ENCODE measurements around the gene RAB3GAP2.
"Not testable (repeated sequence)": the region's sequence is repeated elsewhere in the genome, so short reads cannot be mapped to it uniquely, and the experiment has no call there.

Gene RAB3GAP2

DNA sequence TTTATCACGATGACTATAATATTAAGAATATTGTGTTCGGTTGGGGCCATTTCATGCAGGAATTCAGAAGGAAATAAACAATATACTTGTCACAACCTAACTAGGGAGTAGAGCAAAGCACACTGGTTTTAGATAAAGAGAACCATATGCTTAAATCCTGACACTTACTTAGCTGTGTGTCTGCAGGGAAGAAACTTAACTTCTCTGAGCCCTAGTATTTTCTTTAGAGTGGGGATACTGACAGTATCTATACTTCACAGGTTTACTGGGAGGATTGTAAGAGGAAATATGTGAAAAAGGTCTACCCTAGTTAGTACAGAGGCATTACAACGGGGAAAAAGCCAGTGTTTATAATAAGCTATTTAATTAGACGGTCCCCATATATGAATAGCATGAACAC is 105.4 kb downstream of the RAB3GAP2 start:
- DNase-seq (ENCODE audit: low spot score) (no peak), ATAC-seq (ENCODE audit: low read depth) (no peak)
- H3K4me1 ChIP-seq (ENCODE audit: insufficient read depth, poor library complexity, severe bottlenecking) = no peaks in the 10 kb centered on the region
- H3K27me3 ChIP-seq (ENCODE audit: insufficient read depth, poor library complexity, severe bottlenecking) = no peaks in the 10 kb centered on the region
- no peak overlapping the region for H3K4me3 ChIP-seq (ENCODE audit: severe bottlenecking)
- no peaks in the 10 kb centered on the region; the same call in 1 of the 2 replicates for H3K36me3 ChIP-seq (ENCODE audit: low read depth)
- TF ChIP-seq, protein P1, sequence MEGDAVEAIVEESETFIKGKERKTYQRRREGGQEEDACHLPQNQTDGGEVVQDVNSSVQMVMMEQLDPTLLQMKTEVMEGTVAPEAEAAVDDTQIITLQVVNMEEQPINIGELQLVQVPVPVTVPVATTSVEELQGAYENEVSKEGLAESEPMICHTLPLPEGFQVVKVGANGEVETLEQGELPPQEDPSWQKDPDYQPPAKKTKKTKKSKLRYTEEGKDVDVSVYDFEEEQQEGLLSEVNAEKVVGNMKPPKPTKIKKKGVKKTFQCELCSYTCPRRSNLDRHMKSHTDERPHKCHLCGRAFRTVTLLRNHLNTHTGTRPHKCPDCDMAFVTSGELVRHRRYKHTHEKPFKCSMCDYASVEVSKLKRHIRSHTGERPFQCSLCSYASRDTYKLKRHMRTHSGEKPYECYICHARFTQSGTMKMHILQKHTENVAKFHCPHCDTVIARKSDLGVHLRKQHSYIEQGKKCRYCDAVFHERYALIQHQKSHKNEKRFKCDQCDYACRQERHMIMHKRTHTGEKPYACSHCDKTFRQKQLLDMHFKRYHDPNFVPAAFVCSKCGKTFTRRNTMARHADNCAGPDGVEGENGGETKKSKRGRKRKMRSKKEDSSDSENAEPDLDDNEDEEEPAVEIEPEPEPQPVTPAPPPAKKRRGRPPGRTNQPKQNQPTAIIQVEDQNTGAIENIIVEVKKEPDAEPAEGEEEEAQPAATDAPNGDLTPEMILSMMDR (IDR thresholded peaks at IDR 0.05; ENCODE audit: poor library complexity, severe bottlenecking) = no peak
- no peak overlapping the region for H3K27ac ChIP-seq (ENCODE audit: poor library complexity, severe bottlenecking)
- no peaks in the 10 kb centered on the region for H3K9me3 ChIP-seq (ENCODE audit: severe bottlenecking)

DNA sequence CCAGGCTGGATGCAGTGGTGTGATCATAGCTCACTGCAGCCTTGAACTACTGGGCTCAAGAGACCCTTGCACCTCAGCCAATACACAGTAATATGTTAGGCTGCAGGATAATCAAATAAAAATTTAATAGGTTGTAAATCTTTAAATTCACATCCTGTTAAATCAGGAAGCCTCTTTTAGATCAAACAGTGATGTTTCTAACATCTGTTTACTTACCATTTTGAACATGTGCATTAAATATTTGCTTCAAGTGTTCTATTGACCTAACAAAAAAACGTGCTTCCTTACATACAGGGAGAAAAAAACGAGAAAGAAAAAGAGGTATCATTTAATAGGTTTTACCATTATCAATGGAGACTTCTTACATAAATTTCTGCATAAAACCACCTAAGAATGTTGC is 107.7 kb downstream of the RAB3GAP2 start:
- no peaks in the 10 kb centered on the region for H3K4me1 ChIP-seq (ENCODE audit: insufficient read depth, poor library complexity, severe bottlenecking)
- ATAC-seq (ENCODE audit: low read depth) (no peak), DNase-seq (ENCODE audit: low spot score) (no peak)
- H3K27ac ChIP-seq (ENCODE audit: poor library complexity, severe bottlenecking) = no peak overlapping the region
- H3K9me3 ChIP-seq (ENCODE audit: severe bottlenecking) = no peaks in the 10 kb centered on the region
- TF ChIP-seq, protein P1 (IDR thresholded peaks at IDR 0.05; ENCODE audit: poor library complexity, severe bottlenecking) = no peak
- H3K4me3 ChIP-seq (ENCODE audit: severe bottlenecking) = no peak overlapping the region
- no peaks in the 10 kb centered on the region for H3K27me3 ChIP-seq (ENCODE audit: insufficient read depth, poor library complexity, severe bottlenecking)
- no peaks in the 10 kb centered on the region; the same call in 1 of the 2 replicates for H3K36me3 ChIP-seq (ENCODE audit: low read depth)

DNA sequence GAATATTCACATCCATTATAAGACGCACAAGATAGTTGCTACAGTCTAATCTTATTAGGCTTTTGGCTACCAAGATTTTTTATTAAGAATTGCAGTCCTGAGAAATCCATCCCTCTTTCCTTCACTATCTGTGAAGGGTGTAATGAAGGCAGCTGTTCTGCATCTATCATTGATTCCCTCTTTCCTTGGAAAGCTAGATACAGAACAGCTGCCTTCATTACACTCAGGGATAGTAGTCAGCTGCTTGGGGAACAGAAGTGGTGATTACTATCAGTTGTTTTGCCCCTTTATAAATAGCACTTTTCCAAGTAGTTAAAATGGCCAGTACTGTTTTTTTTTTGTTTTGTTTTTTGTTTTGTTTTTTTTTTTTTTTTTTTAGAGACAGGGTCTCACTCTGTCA is 108.1 kb downstream of the RAB3GAP2 start:
- TF ChIP-seq, protein P1 (IDR thresholded peaks at IDR 0.05; ENCODE audit: poor library complexity, severe bottlenecking) = no peak
- H3K36me3 ChIP-seq (ENCODE audit: low read depth) = no peaks in the 10 kb centered on the region; the same call in 1 of the 2 replicates

DNA sequence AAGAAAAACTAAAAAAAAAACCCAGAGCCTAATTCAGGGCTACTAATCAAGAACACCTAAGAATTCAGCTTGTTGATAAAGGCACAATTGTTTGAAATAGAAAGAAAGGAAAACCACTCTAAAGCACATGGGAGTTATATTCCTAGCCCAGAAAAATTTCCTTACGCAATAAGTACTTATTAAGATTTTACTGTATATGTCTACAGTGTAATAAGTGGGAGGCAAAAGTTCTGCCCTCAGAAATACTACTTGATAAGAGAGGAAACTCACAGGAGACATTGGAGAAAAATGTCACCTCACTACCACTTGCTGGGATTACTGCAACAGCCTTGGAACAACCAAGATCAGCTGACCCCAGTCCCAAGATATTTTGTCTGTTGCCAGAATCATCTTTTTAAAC is 112.2 kb downstream of the RAB3GAP2 start:
- Histone ChIP-seq H3K27ac (ENCODE audit: poor library complexity, severe bottlenecking) (no peak overlapping the region), H3K9me3 (ENCODE audit: severe bottlenecking) (no peaks in the 10 kb centered on the region), H3K4me3 (ENCODE audit: severe bottlenecking) (no peak overlapping the region), H3K36me3 (ENCODE audit: low read depth) (peaks cover 7% of the 10 kb centered on the region), H3K4me1 (ENCODE audit: insufficient read depth, poor library complexity, severe bottlenecking) (no peaks in the 10 kb centered on the region), H3K27me3 (ENCODE audit: insufficient read depth, poor library complexity, severe bottlenecking) (no peaks in the 10 kb centered on the region)
- no peak for ATAC-seq (ENCODE audit: low read depth)
- no peak for DNase-seq (ENCODE audit: low spot score)
- TF ChIP-seq, protein P1 (IDR thresholded peaks at IDR 0.05; ENCODE audit: poor library complexity, severe bottlenecking) = no peak

More for the DNA sequence above, 108.1 kb downstream of the RAB3GAP2 start:
- H3K4me3 ChIP-seq (ENCODE audit: severe bottlenecking) = no peak overlapping the region
- H3K4me1 ChIP-seq (ENCODE audit: insufficient read depth, poor library complexity, severe bottlenecking) = no peaks in the 10 kb centered on the region
- DNase-seq (ENCODE audit: low spot score) (no peak), ATAC-seq (ENCODE audit: low read depth) (no peak)
- H3K27me3 ChIP-seq (ENCODE audit: insufficient read depth, poor library complexity, severe bottlenecking) = no peaks in the 10 kb centered on the region
- H3K9me3 ChIP-seq (ENCODE audit: severe bottlenecking) = no peaks in the 10 kb centered on the region
- no peak overlapping the region for H3K27ac ChIP-seq (ENCODE audit: poor library complexity, severe bottlenecking)

DNA sequence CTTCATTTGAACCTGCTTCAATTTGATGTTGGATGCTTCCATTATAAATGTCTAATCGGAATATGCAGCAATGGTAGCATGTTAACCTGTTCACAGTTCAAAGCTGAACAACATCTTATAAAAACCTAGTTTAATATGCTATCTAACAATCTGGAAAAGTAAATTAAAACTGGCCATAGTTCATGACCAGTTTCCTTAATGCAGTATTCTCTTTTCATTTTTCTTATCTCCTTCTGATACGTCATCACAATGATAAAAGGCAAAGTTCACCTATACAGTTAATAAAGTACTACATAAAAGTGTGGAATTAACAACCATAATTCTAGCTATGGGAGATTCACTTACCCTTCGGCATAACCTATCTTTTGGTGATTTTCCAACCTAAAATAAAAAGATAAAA is 113.2 kb downstream of the RAB3GAP2 start:
- ATAC-seq (ENCODE audit: low read depth) (no peak), DNase-seq (ENCODE audit: low spot score) (no peak)
- Histone ChIP-seq H3K27ac (ENCODE audit: poor library complexity, severe bottlenecking) (no peak overlapping the region), H3K4me3 (ENCODE audit: severe bottlenecking) (no peak overlapping the region), H3K36me3 (ENCODE audit: low read depth) (peaks cover 7% of the 10 kb centered on the region), H3K27me3 (ENCODE audit: insufficient read depth, poor library complexity, severe bottlenecking) (no peaks in the 10 kb centered on the region), H3K9me3 (ENCODE audit: severe bottlenecking) (no peaks in the 10 kb centered on the region), H3K4me1 (ENCODE audit: insufficient read depth, poor library complexity, severe bottlenecking) (no peaks in the 10 kb centered on the region)
- TF ChIP-seq, protein P1 (IDR thresholded peaks at IDR 0.05; ENCODE audit: poor library complexity, severe bottlenecking) = no peak

DNA sequence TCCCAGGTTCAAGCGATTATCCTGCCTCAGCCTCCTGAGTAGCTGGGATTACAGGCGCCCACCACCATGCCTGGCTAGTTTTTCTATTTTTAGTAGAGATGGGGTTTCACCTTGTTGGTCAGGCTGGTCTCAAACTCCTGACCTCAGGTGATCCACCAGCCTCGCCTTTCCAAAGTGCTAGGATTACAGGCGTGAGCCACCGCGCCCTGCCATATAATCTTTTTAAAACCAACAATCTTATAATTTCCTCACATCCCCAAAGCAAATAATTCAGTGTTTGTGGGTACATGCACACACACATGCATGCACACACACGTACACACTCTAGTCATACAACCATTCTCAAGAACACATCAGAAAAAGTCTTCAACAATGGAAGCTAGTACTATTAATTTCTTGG is 113.7 kb downstream of the RAB3GAP2 start:
- ATAC-seq (ENCODE audit: low read depth); H3K9me3 ChIP-seq (ENCODE audit: severe bottlenecking); H3K4me3 ChIP-seq (ENCODE audit: severe bottlenecking); H3K27me3 ChIP-seq (ENCODE audit: insufficient read depth, poor library complexity, severe bottlenecking); H3K4me1 ChIP-seq (ENCODE audit: insufficient read depth, poor library complexity, severe bottlenecking); DNase-seq (ENCODE audit: low spot score); H3K36me3 ChIP-seq (ENCODE audit: low read depth); H3K27ac ChIP-seq (ENCODE audit: poor library complexity, severe bottlenecking): not testable (repeated sequence)

Data from RWPE2 (cell line).